Right lobe of liver (tissue), 6 donors: ENCODE data around the gene CABYR. TPM values are rescaled to one million over a fixed set of nuclear protein-coding genes. Genes with fewer than 3 reads are reported as not detected.

Experiments
- ATAC-seq, 4 donors: fragments of 200-7000 bp; cut with Tn5 transposase; one replicate each; pipeline ENCODE4 v1.9.1; 2020; ENCODE audit warnings: mild to moderate bottlenecking in 4 of 4, moderate library complexity in 4 of 4
- DNase-seq, 3 donors: peaks; one replicate each; pipeline ENCODE4 v3.0.0-alpha.2; 2020
- H3K27ac ChIP-seq, 3 donors: fragments of 200-600 bp; one replicate each; pipeline ENCODE4 v1.8.0; 2022
- H3K27me3 ChIP-seq, 2 donors: fragments of 200-600 bp; one replicate each; pipeline ENCODE4 v1.8.0; 2022
- H3K36me3 ChIP-seq, 4 donors: fragments of 200-600 bp; sonication (generic) in 1 of 4; one replicate each; pipeline versions ENCODE4 v1.5.1 to v1.8.0; 2017 to 2022; ENCODE audit warnings: control low read depth in 1 of 4
- H3K4me1 ChIP-seq, 4 donors: fragments of 200-600 bp; sonication (generic) in 1 of 4; one replicate each; pipeline versions ENCODE4 v1.5.1 to v1.8.0; 2017 to 2022; ENCODE audit warnings: control low read depth in 1 of 4
- H3K4me3 ChIP-seq, 3 donors: fragments of 200-600 bp; one replicate each; pipeline ENCODE4 v1.8.0; 2022
- H3K9me3 ChIP-seq, 4 donors: fragments of 200-600 bp; sonication (generic) in 1 of 4; one replicate each; pipeline versions ENCODE4 v1.5.1 to v1.8.0; 2017 to 2022; ENCODE audit warnings: control low read depth in 1 of 4
- POLR2A ChIP-seq: fragments of 450-650 bp; IDR thresholded peaks from one replicate; pipeline ENCODE4 v1.6.1; 2017; ENCODE audit warnings: antibody characterized with exemption, mild to moderate bottlenecking
- WGBS: methylation state at CpG from one replicate; pipeline ENCODE4 v1.1.6; 2018; ENCODE audit warnings: low coverage, low lambda C conversion rate; ENCODE audit not compliant: insufficient coverage; ENCODE audit errors: missing lambda C conversion rate; 5-methylcytosine and 5-hydroxymethylcytosine counted together
- intact Hi-C, 2 donors: fragments of 100-400 bp; cut with DNase I; formaldehyde crosslinking; loops; one replicate each; pipeline versions ENCODE4 v1.11.2 to v1.14.1; 2022
- small RNA-seq, 2 experiments: library from RNA; depleted of rRNA; stranded (forward); fragments of <200 nt; gene quantifications; one replicate each; pipeline ENCODE3, GENCODE V24; 2016
- total RNA-seq, 6 experiments: library from RNA; depleted of rRNA in 2 of 6; stranded (reverse); fragments of >200 nt in 2 of 6; fragmentation: NEBNext Ultra II Directional in 3 of 6; extraction: Animal tissue kit (Norgen Biotek cat#: 25700) in 3 of 6; gene quantifications; one replicate each; pipeline versions ENCODE4 v1.1.0 to v1.2.4, GENCODE V29; 2016 to 2023
- TF ChIP-seq, protein P1 (sequence below), 4 donors: fragments of 200-600 bp in 3 of 4; fragments of 450-650 bp in 1 of 4; IDR thresholded peaks; one replicate each; pipeline versions ENCODE4 v1.5.1 to v1.8.0; 2016 to 2022; ENCODE audit warnings: antibody characterized with exemption in 4 of 4, mild to moderate bottlenecking in 2 of 4
- donor health status: DM: no; HTN: yes; CAD: no.
- donor health status: DM: no; HTN: no; CAD: no.
- donor health status: DM: no; HTN: no; CAD: no.
- donor health status: DM: no; HTN: yes; CAD: no.
- donor health status: DM: no; HTN: yes; CAD: no.

CABYR gene
- total RNA-seq, 6 experiments from 2014 or later = 0.31 to 7.5 (median 3.7) TPM; not detected in 2

DNA sequence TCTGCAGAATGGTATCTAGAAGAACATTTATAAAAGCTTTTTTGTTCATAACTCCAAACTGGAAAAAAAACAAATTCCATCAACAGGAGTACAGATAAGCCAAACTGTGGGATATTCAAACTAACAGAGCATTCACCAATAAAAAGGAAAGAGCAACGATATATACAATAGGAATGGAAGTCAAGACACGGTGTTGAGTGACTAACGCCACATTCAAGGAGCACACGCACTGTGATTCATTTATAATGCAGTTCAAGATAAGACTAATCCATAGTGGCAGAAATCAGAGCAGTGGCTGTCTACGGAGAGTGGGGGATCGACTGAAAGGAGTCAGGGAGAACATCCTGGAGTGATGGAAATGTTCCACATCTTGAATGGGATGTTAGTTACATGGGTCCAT, 70.7 kb downstream of the CABYR start:
- DNase-seq (no peak), ATAC-seq (no peak)
- TF ChIP-seq, protein P1, sequence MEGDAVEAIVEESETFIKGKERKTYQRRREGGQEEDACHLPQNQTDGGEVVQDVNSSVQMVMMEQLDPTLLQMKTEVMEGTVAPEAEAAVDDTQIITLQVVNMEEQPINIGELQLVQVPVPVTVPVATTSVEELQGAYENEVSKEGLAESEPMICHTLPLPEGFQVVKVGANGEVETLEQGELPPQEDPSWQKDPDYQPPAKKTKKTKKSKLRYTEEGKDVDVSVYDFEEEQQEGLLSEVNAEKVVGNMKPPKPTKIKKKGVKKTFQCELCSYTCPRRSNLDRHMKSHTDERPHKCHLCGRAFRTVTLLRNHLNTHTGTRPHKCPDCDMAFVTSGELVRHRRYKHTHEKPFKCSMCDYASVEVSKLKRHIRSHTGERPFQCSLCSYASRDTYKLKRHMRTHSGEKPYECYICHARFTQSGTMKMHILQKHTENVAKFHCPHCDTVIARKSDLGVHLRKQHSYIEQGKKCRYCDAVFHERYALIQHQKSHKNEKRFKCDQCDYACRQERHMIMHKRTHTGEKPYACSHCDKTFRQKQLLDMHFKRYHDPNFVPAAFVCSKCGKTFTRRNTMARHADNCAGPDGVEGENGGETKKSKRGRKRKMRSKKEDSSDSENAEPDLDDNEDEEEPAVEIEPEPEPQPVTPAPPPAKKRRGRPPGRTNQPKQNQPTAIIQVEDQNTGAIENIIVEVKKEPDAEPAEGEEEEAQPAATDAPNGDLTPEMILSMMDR (IDR thresholded peaks at IDR 0.05) = no peak
- TF ChIP-seq POLR2A = no peak
- H3K4me3 ChIP-seq = no peak overlapping the region
- no peaks in the 10 kb centered on the region for H3K36me3 ChIP-seq
- no peaks in the 10 kb centered on the region for H3K27me3 ChIP-seq
- H3K9me3 ChIP-seq = no peaks in the 10 kb centered on the region
- peaks cover 0 to 6% (median 3%) of the 10 kb centered on the region in 4 donors for H3K4me1 ChIP-seq
- H3K27ac ChIP-seq = no peak overlapping the region
- WGBS = 77% methylated on average over 6 of the region's 6 CpGs
- intact Hi-C loops = no loop called here

Small RNAs within 50 kb of the gene (small RNA-seq; reads per million reads assigned to genes)
- 0 reads per million in 2 experiments for gene RF00017
- gene RNA5SP452 = 1.8 to 2.2 reads per million in 2 experiments
- 0 to 0.13 reads per million in 2 experiments for gene RNU5A-6P

Other genes with a start within 250 kb of the CABYR start
- 100 to 1,000 TPM in 2 of 6 experiments, 10 to 100 TPM in 4; 61.9 to 167 (median 84.4) TPM for gene TTC39C, start 124.3 kb upstream of the CABYR start, total RNA-seq